Activated CD4-positive, alpha-beta T cell treated with anti-CD3 and anti-CD28 coated beads, Interleukin-2, amount 50 U/mL, for 16 hours (primary cell): Measurements from ENCODE around the gene ANXA11.

Experiments used
- DNase-seq: peaks from one replicate; pipeline ENCODE4 v3.0.0-alpha.2; 2020

The ANXA11 gene

DNA sequence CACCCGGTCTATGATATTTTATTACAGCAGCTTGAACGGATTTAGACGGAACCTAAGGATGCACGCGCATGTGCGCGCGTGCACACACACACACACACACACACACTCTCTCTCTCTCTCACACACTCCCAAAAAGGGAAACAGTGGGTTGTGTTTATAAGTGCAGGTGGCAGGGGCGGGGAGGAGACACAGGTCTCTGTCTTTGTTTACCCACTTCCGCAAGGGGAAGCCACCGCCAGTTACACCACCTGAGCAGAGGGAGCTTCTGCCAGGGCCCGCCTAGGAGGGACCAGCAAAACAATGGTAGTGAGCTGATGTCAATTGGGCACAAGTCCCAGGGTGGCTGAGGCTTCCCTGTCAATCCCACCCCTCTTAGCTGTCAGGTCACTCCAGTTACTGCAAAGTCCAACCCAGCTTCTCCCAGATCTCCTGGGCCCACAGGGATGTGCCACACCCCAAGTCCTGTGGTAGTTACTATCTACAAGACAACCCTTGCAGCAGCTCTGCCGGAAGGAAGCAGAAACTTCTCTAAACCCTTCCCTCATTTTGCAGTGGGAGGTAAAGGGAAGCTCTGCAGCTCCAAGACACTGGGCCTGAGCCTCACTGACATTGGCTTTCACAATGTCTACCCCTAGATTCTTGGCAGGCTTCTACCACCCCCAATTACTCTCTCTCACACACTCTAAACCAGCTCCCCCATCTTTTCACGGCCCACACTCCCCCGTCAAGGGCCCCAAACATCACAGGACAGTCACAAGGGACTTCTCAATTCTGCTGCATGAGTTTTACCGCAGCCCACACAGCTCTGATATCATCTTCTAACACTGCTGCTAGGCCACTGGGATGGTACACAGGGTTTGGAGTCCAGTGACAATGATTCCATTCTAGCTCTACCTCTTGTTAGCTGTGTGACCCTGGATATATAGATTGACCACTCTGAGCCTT, 17.6 kb downstream of the ANXA11 start:
- DNase-seq = peak; percentile 74

DNA sequence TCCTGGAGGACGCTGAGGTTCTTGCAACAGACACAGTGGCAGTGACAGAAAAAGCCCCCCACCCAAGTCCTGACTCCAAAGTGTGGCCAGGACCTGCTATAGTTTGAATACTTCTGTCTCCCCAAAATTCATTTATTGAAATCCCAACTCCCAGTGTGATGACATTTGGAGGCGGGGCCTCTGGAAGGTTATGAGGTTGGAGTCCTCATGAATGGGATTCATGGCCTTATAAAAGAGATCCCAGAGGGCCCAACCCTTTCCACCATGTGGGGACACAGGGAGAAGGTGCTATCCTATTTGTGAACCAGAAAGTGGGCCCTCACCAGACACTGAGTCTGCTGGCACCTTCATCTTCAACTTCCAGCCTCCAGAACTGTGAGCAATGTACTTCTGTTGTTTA, 18.3 kb downstream of the ANXA11 start:
- DNase-seq = no peak

DNA sequence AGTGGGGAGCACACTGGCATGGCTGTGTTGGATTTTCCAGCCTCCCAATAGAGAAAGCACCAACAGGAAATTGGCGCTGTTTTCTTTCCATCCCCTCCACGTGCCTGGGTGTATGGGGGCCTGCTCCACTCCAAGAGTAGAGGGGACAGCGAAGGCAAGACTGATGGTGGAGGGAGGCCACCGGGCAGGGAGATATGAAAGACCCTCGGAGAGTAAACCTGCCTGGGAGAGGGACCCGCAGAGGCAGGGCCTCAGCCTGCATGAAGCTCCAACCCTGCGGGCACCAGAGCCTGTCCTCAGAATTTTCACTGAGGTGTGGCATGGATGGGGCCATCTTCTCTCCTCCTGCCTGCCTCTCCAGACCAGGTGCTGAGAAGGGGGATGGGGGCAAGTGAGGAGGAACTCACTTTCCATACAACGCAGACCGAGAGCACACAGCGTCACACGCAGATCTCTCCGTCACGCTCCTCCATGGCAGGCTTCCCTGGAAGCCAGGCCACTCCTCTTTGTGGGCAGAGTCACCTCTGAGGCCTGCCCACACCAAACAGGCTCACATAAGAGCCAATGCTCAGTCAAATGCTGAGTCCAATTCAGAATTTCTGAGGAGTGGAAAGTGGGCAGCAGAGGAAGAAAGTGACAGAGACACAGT, 18.8 kb downstream of the ANXA11 start:
- DNase-seq = no peak

DNA sequence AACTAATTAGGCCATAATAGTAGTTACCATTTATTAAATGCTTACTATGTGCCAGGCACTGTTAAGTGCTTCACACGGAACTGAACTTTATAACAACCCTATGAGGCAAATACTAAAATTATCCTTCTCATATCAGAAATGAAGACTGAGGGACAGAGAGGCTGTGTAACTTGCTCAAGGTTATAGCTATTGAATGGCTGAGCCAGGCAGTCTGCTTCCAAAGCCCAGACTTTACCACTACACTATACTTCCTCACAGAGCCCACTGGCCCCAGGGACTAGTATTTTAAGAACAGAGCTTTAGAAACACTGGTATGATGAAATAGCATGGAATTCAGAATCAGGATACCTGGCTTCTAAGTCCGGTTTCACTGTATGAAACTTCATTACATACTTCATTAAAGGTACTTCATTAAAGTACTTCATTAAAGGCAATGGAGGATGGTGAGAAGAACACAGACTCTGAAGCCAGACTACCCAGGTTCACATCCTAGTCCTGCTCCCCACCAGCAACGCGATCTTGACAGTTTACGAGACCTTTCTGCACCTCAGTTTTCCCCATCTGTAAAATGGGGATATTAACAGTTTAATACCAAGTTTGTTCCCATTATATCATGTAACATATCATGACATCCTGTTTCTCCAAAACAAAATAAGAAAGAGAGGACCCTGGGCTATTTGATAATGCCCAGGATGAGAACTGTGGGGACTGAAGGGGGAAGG, 19.6 kb downstream of the ANXA11 start:
- DNase-seq = no peak

DNA sequence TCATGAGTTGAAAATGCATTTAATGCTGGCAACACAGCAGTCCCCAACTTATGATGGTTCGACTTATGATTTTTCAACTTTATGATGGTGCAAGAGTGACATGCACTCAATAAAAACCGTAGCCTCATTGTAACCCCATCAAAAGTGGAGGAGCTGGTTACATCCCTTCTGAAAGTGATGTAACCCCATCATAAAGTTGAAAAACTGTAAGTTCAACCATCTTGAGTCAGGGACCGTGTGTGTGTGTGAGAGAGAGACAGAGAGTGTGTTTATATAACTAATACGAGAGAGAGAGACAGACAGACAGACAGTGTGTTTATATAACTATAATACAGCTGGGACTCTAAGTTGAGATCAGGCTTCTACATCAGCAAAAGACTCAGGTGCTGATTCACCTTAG, 21.0 kb downstream of the ANXA11 start:
- no peak for DNase-seq

DNA sequence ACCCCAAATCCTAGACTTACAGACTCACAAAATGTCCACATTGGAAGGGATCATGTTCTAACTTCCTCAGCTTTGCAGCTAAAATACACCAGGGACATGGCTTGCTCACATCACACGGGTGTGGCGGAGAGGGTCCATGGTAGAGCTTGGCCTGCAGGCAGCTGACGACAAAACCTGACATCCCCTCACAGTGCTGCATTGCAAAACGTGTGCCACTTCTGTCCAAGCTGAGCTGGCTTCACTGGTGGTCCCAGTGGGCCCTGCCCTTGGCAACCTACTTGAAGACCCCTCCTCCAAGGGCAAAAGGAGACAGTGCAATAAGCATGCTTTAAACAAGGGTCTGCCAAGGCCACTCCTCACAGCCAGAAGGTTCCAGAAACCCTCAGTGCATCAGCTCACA, 21.9 kb downstream of the ANXA11 start:
- no peak for DNase-seq

DNA sequence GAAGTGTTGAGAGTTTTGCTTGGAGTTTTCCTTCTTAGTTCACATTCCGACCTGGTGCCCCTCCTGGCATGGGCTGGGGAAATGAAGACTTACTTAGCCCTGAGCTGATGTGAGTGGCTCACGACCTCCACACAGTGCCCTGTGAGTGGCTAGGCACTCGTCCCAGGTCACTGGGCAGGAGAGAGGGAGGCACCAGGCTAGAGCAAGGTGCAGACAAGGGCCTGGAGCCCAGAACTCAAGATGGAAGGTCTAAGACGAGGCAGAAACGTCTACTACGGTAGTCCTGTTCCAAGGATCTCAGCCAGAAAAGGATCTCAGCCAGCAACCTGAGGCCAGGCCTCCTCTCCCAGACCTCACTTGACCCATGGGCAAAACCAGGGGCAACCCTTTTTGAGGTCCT, 22.4 kb downstream of the ANXA11 start:
- no peak for DNase-seq

DNA sequence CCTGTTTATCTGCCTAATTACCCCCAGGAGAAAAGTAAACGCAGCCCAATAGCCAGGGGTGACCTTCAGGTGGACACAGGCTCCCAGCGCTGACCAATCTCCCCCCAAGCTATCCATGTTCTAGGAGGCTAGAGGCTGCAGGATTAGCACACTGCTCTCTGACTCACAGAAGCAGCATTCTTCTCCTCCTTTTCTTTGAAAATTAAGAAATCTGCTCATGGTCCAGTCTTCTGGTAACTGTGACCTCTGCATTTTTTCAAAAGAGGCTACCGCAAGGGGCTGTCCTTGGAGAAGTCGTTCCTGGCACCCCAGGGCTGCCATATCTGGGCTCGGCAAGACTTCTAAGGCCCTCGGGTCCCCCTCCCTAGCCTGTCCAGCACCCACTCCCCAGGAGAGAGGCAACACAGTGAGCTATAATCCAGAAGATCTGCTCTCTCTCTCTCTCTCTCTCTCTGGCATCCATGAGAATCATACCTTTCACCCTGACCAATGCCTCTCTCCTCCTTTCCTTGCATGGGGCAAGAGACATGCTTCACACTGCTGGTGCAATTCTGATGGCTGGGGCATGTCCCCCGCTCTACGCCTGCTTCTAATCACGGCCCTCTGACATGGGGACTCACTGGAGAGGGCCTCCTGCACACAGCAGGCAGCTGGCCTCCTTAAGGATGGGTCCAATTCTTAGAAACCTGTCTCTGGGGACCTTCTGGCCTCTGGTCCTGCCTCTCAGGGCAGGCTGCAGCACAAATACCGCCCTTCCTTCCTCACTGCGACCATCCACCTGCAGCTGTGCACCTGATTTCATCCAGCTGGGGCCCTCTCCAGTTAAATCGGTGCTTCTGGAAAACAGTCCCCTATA, 27.3 kb downstream of the ANXA11 start:
- no peak for DNase-seq

DNA sequence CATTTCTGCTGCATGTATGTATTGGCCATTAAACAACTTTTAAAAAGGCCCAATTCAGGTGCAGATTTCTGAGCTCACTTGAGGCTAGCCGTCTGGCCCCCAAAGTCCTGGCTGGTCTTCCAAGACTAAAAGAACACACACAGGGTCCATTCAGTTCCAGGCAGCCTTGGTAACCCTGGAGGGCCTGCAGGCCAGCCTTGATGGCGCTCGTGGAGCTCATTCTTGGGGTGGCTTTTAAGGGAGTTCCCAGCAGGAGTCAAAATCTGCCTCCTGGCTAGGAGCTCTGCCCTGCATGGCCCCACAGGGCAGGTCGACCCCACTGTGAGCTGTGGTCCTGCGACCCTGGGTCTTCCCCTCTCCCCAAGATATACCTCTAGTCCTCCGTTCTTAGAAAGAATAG, 28.8 kb downstream of the ANXA11 start:
- DNase-seq = no peak

DNA sequence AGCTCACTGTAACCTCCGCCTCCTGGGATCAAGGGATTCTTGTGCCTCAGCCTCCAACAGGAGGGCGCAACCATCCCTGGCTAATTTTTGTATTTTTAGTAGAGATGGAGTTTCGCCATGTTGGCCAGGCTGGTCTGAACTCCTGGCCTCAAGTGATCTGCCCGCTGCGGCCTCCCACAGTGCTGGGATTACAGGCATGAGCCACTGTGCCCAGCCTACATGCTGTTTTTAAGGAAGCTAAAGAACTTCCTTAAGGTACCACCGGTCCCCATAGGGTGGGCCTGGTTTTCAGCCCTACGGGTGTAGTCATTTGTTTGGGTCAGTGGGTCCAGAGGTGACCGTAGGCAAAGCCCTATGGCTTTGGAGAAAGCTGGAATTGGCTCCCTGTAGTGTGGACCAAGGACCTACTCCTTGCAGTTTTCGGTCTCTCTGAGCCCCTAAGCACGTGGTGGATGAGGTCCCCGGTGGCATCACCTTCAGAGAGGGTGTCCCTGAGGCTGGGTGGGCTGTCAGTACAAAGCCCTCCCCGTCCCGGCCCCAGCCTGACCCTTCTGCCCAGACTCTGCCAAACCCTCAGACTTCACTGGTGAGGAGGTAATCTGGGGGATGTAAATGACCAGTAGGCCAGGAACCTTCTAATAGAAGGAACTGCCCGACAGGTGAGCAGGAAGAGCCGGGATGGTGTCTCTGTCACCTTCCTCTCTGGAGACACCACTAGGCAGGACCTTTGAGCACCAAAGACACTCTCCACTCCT, 30.5 kb downstream of the ANXA11 start:
- DNase-seq = no peak

DNA sequence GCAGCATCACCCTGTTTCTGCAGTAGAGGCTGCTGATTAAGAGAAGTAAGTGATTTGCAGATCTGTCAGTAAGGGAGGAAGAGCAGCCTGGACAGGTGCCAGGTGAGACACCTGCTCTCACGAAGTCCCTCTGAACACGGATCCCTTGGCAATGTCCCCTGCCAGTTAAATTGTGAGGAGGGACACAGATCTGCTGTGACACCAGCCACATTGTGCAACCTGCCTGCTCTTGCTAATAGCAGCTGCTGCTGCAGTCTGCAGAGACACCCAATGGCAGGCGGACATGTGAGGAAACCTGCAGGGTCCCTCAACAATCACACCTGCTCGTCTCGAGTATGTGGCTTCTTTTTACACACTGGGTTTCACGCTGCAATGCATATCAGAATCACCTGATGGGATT, 31.9 kb downstream of the ANXA11 start:
- no peak for DNase-seq

DNA sequence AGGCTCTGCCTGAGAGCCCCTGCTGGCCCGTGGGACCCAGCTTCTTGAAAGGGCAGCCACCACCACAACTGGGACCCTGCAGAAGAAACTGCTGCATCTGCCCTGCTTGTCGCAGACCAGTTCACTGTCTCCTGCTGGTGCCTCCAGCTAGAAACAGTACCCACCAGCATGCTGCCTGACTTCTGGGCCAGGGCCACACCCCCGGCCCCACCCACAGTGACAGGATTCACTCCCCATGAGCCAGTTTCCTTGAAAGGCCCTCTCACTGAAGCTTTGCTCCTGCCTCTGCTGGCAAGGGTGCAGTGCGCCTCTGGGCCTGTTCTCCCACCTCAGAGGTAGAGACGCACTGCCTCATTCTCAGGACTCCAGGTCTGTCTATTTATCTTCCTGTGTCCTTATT, 32.4 kb downstream of the ANXA11 start:
- no peak for DNase-seq

DNA sequence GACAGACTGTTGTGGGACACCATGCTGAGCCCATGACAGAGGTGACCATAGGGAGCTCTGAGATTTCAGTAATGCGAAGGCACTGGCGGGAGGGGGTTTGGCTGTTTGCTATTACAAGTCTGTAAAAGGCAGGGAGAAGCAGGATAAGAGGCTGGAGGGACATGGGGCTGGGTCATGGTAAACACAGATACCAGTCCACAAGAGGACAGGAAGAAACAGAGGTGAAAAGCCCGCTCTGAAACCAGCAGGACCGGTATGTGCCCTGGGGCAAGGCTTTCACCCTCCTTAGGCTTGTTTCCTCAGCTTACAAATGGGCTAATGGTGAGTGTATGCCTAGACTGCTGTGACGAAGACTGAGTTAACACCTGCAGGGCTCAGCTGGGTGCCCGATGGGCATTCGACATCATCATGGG, 34.1 kb downstream of the ANXA11 start:
- DNase-seq = no peak

DNA sequence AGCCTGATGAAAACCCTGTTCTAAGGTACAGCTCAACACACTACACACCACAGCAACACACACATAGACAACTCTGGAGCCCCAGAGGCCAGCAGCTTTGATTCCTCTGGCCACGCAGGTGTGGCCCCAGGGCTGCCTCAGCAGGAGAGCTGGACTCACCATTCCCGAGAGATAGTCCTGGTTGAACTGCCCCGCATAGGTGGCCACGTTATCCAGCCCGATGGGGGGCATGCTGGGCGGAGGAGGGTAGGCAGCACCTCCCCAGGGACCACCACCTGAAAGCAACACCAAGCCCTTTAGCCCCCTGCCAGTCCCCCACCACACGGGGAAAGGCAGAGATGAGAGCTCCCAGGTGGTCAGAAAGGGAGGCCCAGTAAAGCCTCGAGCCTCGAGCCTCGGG, 34.7 kb downstream of the ANXA11 start:
- no peak for DNase-seq

DNA sequence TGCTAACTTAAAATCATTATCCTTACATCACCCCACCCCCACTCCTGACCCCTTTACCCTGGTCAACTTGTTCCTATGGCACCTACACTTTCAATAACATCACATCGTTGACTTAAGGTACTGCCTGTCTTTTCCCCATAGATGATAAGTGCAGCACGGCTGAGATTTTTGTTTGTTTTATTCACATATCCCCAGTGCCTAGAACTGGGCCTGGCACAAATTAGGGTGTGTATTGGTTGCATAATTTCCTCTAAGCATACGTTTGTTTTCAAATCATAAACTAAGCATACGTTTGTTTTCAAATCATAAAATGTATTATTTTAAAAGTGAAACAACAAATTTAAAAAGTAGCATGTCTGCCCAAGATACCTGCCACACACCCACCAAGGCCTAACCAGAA, 35.3 kb downstream of the ANXA11 start:
- DNase-seq = no peak

DNA sequence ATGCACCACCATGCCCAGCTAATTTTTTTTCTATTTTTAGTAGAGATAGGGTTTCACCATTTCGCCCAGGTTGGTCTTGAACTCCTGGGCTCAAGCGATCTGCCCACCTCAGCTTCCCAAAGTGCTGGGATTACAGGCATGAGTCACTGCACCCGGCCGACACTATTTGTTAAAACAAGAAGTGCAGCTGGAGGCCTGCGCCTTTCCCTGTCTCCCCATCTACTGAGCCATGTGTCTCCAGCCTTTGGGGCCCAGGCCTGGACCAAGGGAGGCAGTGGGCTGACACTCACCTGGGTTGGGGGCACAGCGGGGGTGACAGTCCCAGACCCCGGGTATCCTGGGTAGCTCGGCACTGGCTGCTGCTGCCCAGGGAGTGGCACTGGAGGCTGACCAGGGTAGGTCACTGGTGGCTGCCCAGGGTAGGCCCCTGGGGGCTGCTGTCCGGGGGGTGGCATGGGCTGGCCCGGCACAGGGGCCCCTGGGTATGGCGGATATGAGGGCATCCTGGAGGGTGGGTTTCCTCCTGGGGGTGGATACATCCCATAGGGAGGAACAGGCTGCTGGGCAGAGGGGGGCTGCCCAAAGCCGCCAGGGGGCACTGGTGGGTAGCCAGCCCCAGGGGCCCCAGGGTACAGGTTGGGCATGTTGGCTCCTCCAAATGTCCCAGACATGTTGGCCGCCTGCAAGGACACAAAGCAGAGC, 36.5 kb downstream of the ANXA11 start:
- DNase-seq = peak; percentile 13

DNA sequence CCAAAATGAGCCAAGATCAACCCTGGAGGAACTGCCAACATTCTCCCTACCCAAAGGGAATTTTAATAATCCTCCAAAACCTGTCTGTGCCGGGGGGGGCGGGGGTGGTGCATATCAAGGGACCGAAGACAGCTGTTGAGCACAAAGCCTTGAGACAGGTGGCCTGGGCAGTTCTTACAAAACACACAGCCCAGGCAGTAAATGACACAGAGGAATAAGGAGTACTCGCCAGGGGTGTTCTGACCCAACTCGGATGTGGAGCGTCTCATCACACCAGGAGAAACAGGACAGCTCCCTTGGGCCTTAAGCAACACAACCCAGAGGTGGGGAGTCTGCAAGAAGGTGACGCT, 37.2 kb downstream of the ANXA11 start:
- DNase-seq = no peak

DNA sequence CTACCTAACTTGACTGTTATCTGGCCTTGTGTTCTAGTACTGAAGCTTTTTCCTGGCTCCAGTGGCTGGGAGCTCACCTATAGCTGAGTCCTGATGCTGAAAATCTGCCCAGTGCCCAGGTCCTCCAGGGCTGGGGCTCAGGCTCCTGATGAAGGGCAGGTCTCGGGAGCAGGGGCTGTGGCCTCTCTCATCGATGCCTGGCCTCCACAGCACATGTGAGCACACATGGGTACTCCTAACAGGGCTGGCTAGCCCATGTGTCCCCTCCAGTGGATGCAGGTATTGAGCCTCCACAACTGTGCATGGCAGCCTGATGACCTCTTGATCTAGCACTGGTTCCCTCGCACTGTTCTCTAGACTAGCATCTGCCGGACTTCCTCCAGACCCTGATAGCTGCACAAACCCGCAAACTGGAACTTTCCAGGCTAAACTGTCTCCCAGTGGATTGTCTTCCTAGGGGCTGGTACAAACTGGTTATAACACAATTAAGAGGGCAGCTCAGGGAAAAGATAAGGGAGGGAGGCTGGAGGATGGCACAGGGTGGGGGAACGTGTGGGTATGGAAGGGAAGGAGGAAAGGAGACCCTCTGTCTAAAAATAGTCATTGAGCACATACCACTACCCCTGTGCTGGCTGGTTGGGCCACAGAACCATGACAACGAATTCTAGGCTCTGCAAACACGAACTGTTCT, 37.7 kb downstream of the ANXA11 start:
- no peak for DNase-seq

DNA sequence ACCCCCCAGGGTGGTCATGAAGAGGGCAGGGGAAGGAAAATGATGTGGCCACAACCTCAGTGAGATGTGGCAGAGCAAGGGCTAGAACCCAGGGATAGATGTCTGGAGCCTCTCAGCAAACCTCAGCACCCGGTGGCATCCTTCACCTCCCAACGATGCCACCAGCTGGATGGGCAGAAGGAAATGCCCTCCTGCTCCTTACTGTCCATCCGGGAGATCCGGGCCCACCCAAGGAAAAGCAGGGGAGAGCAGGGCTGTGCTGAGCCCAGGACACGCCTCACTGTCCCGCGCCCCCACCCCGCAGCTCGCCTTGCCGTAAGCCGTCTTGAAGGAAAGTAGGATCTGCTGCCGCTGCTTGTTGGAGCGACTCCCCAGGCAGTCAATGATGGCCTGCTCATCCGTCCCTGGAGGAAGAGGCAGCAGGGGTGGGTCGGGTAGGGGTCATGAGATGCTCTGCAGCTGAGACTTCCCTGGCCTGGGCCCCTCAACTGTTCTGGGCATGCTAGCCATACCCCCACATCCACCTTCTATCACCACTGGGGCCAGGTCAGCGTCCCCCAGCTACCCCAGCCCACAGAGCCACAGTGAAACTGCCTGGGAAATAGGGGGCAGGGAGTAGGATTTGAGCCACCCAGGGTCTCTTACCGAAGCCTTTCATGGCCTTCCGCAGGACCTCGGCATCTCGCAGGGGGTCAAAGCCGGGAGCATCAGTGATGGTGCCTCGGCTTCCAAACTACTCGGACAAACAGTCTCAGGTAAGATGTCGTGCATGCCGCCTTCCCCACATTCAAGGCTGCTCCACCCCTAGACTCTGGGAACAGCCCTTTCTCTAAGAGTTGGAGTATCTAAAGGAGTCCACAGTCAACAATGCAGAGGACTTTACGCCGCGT, 38.5 kb downstream of the ANXA11 start:
- no peak for DNase-seq

DNA sequence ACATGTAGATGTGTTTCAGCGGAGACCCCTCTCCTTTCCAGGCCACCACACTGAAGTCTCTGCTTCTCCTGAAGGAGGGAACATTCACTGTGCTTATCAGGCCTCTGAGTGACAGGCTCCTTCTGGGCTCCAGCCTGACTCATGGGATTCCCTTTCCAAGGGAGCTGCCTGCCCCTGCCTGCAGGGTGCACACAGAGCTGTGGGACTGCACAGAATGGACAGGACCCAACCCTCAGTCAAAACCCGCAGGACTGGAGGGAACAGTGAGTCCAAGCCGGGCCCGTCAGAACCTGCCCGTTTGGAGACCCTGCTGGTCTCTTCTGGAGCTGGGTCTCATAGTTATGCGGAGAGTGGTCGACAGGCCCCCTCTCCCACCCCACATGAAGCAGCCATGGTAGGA, 40.2 kb downstream of the ANXA11 start:
- no peak for DNase-seq
